Activated T-helper 2 cell treated with anti-CD3 and anti-CD28 coated beads, Interferon-gamma antibody, Interleukin-2, Interleukin-4, amounts not matched to agents 10 μg/mL and 5 μg/mL and 100 μg/mL, durations not matched to agents 14 hours and 24 hours and 36 hours (primary cell): ENCODE data around the gene KLK1. TPM values are rescaled to one million over a fixed set of nuclear protein-coding genes. Genes with fewer than 3 reads are reported as not detected.
"Not testable (repeated sequence)": the region's sequence is repeated elsewhere in the genome, so short reads cannot be mapped to it uniquely, and the experiment has no call there.

Experiments used
- DNase-seq: peaks from one replicate; pipeline ENCODE4 v3.0.0; 2021; ENCODE audit warnings: low spot score
- H3K27ac Mint-ChIP-seq: one replicate; pipeline ENCODE4 v1.8.0; 2021; ENCODE audit warnings: mixed read lengths
- H3K27me3 Mint-ChIP-seq: one replicate; pipeline ENCODE4 v1.8.0; 2021; ENCODE audit warnings: low read depth, mixed read lengths
- H3K36me3 Mint-ChIP-seq: one replicate; pipeline ENCODE4 v1.8.0; 2021; ENCODE audit warnings: low read depth, mixed read lengths
- H3K4me1 Mint-ChIP-seq: one replicate; pipeline ENCODE4 v1.8.0; 2021; ENCODE audit warnings: low read depth, mixed read lengths
- H3K4me3 Mint-ChIP-seq: one replicate; pipeline ENCODE4 v1.8.0; 2021; ENCODE audit warnings: low read depth, mild to moderate bottlenecking, moderate library complexity, mixed read lengths
- H3K9me3 Mint-ChIP-seq: one replicate; pipeline ENCODE4 v1.8.0; 2021; ENCODE audit warnings: mixed read lengths
- intact Hi-C: fragments of 100-400 bp; cut with micrococcal nuclease; formaldehyde crosslinking; loops from one replicate; pipeline ENCODE4 v1.15.1; 2023
- total RNA-seq: library from RNA; stranded (reverse); gene quantifications from 2 replicates; pipeline ENCODE4 v1.2.3, GENCODE V29; 2022

The KLK1 gene
- total RNA-seq, 1 donor from 2014 or later: 3.0 TPM

- H3K9me3 Mint-ChIP-seq: no peaks in the 10 kb centered on the region
- intact Hi-C loops: no loop called here
- H3K27me3 Mint-ChIP-seq: no peaks in the 10 kb centered on the region
- DNase-seq: no peak
- H3K27ac Mint-ChIP-seq: no peak overlapping the region
- H3K36me3 Mint-ChIP-seq: peaks cover 8% of the 10 kb centered on the region
- H3K4me1 Mint-ChIP-seq: peaks cover 4% of the 10 kb centered on the region
- no peak overlapping the region for H3K4me3 Mint-ChIP-seq
These were observed 31.0 kb downstream of the KLK1 start for GRCh38 chr19:50792272-50793250.

- Mint-ChIP-seq H3K4me3 (no peak overlapping the region), H3K36me3 (peaks cover 3% of the 10 kb centered on the region), H3K27ac (no peak overlapping the region), H3K9me3 (no peaks in the 10 kb centered on the region), H3K4me1 (peaks cover 4% of the 10 kb centered on the region), H3K27me3 (no peaks in the 10 kb centered on the region)
- intact Hi-C loops: no loop called here
- no peak for DNase-seq
These were observed 31.9 kb downstream of the KLK1 start for GRCh38 chr19:50791594-50792271.

DNA sequence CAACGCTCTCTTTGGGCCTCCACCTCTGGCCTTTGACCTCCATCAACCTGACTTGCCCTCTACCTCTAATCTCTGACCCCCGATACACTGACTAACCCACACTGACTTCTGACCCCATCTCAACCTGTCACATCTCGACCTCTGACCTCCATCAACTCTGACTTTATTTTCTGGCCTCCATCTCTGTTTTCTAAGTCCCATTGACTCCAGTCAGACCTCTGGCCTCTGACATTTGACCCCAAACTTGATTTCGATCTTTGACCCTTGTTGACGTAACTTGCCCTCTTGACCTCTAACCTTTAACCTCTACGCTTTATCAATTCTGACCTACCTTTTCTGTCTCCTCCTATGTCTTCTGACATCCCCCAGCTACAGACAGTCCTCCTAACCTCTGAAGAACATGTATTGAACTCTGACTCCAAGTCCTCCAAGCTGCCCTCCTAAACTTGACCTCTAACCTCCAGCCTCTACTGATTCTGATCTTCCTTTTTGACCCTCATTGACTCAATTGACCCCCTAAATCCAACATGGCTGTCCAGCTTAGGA, 32.6 kb downstream of the KLK1 start:
- intact Hi-C loops: no loop called here
- DNase-seq: no peak
- Mint-ChIP-seq H3K36me3 (peaks cover 3% of the 10 kb centered on the region), H3K4me1 (peaks cover 4% of the 10 kb centered on the region), H3K27me3 (no peaks in the 10 kb centered on the region), H3K27ac (no peak overlapping the region), H3K9me3 (no peaks in the 10 kb centered on the region), H3K4me3 (no peak overlapping the region)

DNA sequence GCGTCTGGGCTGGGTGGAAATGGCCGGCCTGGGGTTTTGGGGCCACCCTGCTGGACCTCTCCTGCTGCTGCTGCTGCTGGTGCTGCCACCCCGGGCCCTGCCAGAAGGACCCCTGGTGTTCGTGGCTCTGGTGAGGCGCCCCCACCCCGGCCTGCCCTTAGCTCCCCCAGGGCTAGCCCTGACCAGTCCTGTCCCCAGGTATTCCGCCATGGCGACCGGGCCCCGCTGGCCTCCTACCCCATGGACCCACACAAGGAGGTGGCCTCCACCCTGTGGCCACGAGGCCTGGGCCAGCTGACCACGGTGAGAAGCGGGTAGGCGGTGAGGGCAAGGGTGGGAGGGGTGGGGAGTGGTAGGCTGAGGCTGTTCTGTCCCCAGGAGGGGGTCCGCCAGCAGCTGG, 33.2 kb downstream of the KLK1 start, which contains the start of gene ACP4:
ACP4 (plus strand) TSS at position 20 of the 400 bp plus-strand sequence; CDS start at position 20, 0 bp downstream.
- peaks cover 3% of the 10 kb centered on the region for H3K36me3 Mint-ChIP-seq
- no peaks in the 10 kb centered on the region for H3K27me3 Mint-ChIP-seq
- H3K4me1 Mint-ChIP-seq: peaks cover 4% of the 10 kb centered on the region
- DNase-seq: no peak
- H3K27ac Mint-ChIP-seq: no peak within 1 kb of the TSS
- H3K9me3 Mint-ChIP-seq: no peaks in the 10 kb centered on the region
- intact Hi-C loops: no loop called here
- no peak within 1 kb of the TSS for H3K4me3 Mint-ChIP-seq

DNA sequence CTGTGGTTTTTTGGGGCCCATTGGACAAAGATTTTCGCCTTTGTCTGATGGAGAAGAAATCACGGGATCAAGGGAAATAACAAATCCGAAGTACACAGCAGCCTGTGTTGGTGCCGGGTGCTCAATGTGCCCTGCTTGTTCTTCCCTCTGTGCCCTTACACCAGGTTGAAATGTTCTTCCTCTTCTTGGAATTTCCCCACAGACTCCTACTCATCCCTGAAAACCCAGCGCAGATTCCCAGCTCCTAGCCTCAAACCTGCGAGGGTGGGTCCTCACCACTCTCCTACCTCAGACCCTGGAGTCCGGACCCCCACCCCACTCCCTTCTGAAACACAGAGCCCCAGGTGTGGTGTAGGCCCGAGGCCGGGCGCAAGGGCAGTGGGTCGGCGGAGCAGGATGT, 38.3 kb downstream of the KLK1 start:
- Mint-ChIP-seq H3K36me3 (no peaks in the 10 kb centered on the region), H3K4me1 (peaks cover 2% of the 10 kb centered on the region), H3K27ac (no peak overlapping the region), H3K9me3 (no peaks in the 10 kb centered on the region), H3K4me3 (no peak overlapping the region), H3K27me3 (peaks cover 9% of the 10 kb centered on the region)
- intact Hi-C loops: loop anchor here (10.0 kb wide), 1 partner anchor 139 kb away; no protein-coding TSS in a partner anchor
- DNase-seq: no peak

- no peaks in the 10 kb centered on the region for H3K9me3 Mint-ChIP-seq
- no peak overlapping the region for H3K4me3 Mint-ChIP-seq
- H3K27ac Mint-ChIP-seq: no peak overlapping the region
- H3K36me3 Mint-ChIP-seq: no peaks in the 10 kb centered on the region
- intact Hi-C loops: loop anchor here (5.0 to 10.0 kb wide), 2 partner anchors 140 to 427 kb away; no protein-coding TSS in a partner anchor
- H3K27me3 Mint-ChIP-seq: peaks cover 16% of the 10 kb centered on the region
- no peak for DNase-seq
- peaks cover 2% of the 10 kb centered on the region for H3K4me1 Mint-ChIP-seq
These were observed 38.9 kb downstream of the KLK1 start for GRCh38 chr19:50784710-50785109.

DNA sequence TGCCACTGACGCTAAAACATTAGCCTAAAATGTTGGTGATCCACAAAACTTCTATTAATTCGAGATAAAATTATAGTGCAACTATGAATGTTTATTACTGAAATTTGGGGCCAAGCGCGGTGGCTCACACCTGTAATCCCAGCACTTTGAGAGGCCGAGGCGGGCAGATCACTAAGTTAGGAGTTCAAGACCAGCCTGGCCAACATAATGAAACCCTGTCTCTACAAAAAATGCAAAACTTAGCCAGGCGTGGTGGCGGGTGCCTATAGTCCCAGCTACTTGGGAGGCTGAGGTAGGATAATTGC, 39.8 kb downstream of the KLK1 start:
- not testable (repeated sequence) for DNase-seq, H3K4me3 Mint-ChIP-seq, H3K36me3 Mint-ChIP-seq, H3K4me1 Mint-ChIP-seq, H3K9me3 Mint-ChIP-seq, H3K27ac Mint-ChIP-seq
- H3K27me3 Mint-ChIP-seq: peaks cover 25% of the 10 kb centered on the region
- intact Hi-C loops: loop anchor here (1.0 to 10.0 kb wide), 5 partner anchors 59 to 426 kb away; no protein-coding TSS in a partner anchor

DNA sequence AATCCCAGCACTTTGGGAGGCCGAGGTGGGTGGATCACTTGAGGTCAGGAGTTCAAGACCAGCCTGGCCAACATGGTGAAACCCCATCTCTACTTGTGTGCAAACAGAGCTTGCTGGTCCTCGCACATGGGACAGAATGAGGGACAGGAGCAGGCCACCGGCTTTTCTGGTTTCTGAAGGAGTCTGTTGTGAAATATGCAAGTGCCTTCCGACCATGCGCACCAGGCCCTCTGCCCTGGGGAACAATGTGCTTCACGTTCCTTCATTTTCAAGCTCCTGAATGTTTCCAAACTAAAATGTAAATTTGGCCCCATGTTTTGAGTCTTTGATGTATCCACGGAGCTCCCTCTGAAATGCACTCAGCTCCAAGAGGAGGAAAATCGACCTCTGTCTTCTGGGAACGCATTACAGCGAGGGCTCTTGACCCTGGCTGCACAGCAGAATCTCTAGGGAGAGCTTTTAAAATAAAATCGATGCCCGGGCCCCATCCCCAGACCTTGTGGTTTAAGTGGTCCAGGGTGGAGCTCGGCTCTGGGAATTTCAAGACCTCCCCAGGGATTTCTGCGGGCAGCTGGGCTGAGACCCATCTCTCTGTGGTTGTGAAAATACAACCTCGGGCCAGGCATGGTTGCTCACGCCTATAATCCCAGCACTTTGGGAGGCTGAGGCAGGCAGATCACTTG, 42.7 kb downstream of the KLK1 start:
- H3K27me3 Mint-ChIP-seq: peaks cover 44% of the 10 kb centered on the region
- H3K9me3 Mint-ChIP-seq: no peaks in the 10 kb centered on the region
- intact Hi-C loops: loop anchor here (5.0 to 10.0 kb wide), 2 partner anchors 144 to 424 kb away; no protein-coding TSS in a partner anchor
- H3K27ac Mint-ChIP-seq: no peak overlapping the region
- H3K36me3 Mint-ChIP-seq: no peaks in the 10 kb centered on the region
- peaks cover 12% of the 10 kb centered on the region for H3K4me1 Mint-ChIP-seq
- DNase-seq: no peak
- no peak overlapping the region for H3K4me3 Mint-ChIP-seq

DNA sequence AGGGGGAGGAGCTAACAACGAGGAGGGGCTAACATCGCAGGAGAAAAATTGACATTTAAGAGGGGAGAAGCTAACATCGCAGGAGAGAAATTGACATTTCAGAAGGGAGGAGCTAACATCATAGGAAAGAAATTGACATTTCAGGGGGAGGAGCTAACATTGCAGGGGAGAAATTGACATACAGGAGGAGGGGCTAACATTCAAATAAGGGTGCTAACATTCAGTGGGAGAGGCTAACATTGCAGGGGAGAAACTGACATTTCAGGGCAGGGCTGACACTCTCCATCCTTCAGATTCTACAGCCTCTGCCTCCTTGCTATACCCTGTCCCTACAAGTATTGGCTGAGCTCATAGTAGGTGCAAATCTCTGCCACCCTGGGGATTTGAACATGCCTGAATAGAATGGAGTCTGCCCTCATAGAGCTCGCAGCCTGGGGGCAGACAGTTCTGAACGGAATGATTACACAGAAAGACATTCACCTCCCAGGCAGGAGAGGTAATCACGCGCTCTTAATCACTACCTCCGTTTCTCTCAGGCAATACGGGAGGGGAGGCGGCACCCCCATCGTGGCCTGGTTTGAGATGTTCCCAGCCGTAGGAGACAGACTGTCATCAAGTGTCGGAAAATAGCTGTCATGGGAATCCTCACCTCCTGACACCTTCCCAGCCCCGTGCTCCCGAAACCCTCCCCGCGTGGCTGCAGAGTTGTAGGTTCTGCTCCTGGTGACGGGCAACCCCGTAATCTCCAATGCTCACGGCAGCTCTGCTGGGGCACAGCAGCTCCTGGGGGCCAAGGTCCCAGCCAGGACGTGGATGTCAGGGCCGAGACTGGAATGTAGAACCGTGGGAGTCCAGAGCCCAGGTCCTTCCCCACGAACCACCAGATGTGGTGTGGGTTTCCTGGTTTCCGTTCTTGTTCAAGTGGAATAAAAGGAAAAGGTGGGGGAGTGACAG, 43.8 kb downstream of the KLK1 start:
- no peak for DNase-seq
- H3K27me3 Mint-ChIP-seq: peaks cover 48% of the 10 kb centered on the region
- H3K27ac Mint-ChIP-seq: no peak overlapping the region
- no peak overlapping the region for H3K4me3 Mint-ChIP-seq
- H3K4me1 Mint-ChIP-seq: peaks cover 12% of the 10 kb centered on the region
- no peaks in the 10 kb centered on the region for H3K36me3 Mint-ChIP-seq
- intact Hi-C loops: loop anchor here (5.0 to 10.0 kb wide), 2 partner anchors 145 to 422 kb away; no protein-coding TSS in a partner anchor
- no peaks in the 10 kb centered on the region for H3K9me3 Mint-ChIP-seq

DNA sequence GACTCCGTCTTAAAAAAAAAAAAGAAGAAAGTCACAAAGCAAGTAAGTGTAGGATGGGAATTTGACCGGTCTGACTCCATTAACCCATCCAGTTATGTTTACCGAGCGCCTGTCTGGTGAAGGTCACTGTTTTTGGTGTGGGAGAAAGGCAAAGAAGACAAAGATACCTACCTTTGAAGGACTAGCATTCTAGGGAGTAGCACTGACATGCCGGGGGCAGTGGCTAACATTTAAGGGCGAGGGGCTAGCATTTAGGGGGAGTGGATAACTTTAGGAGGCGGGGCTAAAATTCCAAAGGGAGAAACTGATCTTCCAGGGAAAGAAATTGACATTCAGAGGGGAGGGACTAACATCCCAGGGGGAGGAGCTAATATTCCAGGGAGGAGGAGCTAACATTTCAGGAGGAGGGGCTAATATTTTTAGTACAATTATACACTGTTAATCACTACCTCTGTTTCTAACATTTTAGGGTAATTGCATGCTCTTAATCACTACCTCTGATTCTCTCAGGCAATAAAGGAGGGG, 44.6 kb downstream of the KLK1 start:
- intact Hi-C loops: no loop called here
- H3K9me3 Mint-ChIP-seq: no peaks in the 10 kb centered on the region
- H3K27me3 Mint-ChIP-seq: peaks cover 48% of the 10 kb centered on the region
- H3K27ac Mint-ChIP-seq: no peak overlapping the region
- no peaks in the 10 kb centered on the region for H3K36me3 Mint-ChIP-seq
- no peak for DNase-seq
- H3K4me1 Mint-ChIP-seq: peaks cover 12% of the 10 kb centered on the region
- no peak overlapping the region for H3K4me3 Mint-ChIP-seq

- H3K27ac Mint-ChIP-seq: no peak overlapping the region
- intact Hi-C loops: no loop called here
- H3K4me1 Mint-ChIP-seq: peaks cover 9% of the 10 kb centered on the region
- no peak overlapping the region for H3K4me3 Mint-ChIP-seq
- no peaks in the 10 kb centered on the region for H3K9me3 Mint-ChIP-seq
- DNase-seq: no peak
- H3K27me3 Mint-ChIP-seq: peaks cover 48% of the 10 kb centered on the region
- H3K36me3 Mint-ChIP-seq: no peaks in the 10 kb centered on the region
These were observed 45.7 kb downstream of the KLK1 start for GRCh38 chr19:50777830-50778303.
